ENCODE results near the gene TSC2.
"Not testable (repeated sequence)": the region's sequence is repeated elsewhere in the genome, so short reads cannot be mapped to it uniquely, and the experiment has no call there.

TSC2 gene

DNA sequence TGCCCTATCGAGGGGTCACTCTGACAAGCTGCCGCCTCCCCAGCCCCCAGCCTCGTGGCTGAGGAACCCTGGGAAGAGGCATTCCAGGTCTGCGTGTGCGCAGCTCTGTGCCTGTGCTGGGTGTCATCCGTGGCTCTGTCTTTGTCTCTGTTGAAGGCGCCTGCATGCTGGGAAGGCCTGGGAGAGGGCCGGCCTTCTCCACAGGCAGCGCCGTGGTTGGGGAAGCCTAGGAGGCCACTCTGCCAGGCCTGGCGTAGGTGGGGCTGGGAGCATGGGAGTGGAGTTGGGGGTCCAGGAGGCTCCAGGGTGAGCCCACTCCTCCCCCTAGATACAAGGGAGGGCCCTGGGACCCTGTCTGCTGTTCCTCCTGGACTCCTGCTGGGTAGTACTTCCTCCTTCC is 17.7 kb upstream of the TSC2 start:
- no peak for DNase-seq (ENCODE audit: extremely low read depth in 1 of 2, low read depth in 1 of 2)

DNA sequence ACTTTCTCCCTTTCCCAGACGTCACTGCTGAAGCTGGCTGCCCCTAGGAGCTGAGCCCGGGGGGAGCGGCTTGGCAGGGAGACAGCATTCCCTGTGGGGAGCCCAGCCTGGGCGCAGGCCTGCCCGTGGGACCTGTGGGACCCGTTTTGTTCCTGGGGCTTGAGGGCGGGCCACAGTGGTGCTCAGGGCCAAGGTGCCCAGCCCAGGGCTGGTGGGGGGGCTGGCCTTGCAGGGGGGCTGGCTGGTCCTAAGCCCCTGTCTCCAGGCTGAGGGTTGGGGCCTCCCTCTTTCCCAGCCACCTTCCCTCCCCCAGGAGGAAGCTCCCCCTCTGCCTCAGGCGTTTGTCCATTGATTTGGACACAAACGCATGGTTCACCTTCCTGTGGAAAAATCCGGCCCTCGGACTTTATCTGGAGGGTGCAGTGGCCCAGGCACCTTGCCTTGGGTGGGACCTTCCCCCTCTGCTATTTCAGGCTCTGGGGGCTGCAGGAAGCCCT is 16.7 kb upstream of the TSC2 start:
- DNase-seq (ENCODE audit: extremely low read depth in 1 of 2, low read depth in 1 of 2): no peak

DNA sequence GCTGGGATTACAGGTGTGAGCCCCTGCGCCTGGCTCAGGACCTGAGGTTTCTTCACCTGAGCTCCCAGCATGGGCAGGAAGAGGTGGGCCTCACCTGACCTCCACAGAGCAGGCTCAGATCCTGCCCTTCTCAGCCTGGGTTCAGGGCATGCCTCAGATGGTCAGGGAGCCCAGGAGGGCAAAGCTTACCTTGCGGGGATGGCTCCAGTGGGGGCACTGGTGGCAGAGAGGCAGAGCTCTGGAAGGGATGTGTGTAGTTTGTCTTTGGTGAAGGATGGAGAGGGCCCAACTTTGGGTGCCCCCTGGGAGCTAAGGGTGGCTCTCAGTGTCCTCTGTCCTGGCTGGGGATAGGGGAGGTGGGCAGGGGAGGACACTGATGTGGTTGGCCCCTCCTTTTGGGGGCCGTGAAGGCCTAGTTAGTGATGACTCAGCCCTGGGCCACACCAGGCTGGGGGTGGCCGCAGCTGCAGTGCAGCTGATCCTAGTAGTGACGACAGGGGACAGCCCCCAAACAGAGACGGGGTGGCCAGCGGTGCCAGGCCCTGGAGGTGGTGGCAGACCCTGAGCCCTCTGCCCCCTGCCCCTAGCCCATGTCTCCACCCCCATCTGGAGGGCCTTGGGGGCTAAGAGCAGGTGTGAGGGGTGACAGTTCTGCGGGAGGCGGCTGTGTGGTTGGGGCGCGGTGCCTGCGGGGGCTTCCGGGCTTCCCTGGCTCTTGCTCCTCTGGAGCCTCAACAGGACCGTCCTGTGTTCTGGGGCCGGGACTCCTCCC is 15.3 kb upstream of the TSC2 start:
- no peak for DNase-seq (ENCODE audit: extremely low read depth in 1 of 2, low read depth in 1 of 2)

DNA sequence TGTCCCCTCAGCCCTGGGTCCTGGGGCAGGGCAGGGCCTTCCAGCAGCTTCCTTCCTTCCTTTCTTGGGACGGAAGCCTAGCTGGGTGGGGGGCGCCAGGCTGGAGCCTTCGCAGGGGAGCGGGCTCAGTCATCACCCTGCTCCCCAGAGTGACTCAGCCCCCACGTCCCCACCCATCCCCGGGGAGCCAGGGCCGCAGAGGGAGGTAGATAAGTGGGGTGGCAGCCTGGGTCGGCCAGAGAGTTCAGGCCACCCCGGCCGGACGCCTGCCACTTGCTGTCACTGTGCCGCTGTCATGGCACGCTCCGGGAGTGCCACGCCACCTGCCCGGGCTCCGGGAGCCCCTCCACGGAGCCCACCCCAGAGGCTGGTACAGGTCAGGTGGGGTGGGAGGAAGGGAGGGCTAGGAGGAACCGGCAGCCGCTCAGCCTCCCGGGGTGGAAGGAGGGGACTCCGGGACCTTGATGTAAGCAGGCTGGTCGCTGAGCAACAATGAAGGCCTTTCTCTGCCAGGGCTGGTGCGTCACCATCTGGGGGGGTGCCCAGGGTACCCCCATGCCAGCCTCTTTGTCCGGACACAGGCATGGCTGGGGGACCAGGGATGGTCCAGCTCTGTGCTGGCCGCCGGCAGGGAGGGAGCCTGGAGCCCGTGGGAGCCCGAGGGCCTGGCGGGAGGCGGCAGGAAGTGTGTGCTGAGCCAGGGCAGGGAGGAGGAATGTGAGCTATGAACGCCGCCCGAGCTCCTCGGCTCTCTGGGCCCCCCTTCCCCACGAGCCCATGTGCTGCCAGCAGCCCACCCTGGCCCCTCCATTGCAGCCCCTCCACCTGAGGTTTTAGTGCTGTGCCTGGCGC is 14.5 kb upstream of the TSC2 start:
- no peak for DNase-seq (ENCODE audit: extremely low read depth in 1 of 2, low read depth in 1 of 2)

DNA sequence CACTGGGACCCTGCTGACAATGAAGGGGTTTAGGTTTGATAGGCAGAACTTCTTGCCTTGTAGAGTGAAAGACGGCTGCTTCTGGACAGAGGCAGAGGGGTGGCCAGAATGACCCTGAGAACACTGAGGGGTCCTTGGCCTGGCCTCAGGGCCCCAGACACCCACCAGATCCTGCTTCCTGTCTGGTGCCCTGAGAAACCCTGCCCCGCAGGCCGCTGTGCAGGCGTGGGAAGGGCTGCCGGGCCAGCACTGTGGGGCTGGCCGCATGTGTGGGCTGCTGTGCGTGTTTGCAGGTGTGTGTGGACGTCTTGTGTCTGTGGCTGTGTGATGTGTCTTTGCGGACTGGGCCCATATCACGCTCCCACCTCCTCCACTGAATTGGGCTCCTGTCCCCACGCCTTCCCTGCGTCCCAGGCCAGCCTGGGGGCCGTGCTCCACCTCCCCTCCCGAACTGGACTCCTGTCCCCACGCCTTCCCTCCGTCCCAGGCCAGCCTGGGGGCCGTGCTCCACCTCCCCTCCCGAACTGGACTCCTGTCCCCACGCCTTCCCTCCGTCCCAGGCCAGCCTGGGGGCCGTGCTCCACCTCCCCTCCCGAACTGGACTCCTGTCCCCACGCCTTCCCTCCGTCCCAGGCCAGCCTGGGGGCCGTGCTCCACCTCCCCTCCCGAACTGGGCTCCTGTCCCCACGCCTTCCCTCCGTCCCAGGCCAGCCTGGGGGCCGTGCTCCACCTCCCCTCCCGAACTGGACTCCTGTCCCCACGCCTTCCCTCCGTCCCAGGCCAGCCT is 13.7 kb upstream of the TSC2 start:
- not testable (repeated sequence) for DNase-seq (ENCODE audit: extremely low read depth in 1 of 2, low read depth in 1 of 2)

DNA sequence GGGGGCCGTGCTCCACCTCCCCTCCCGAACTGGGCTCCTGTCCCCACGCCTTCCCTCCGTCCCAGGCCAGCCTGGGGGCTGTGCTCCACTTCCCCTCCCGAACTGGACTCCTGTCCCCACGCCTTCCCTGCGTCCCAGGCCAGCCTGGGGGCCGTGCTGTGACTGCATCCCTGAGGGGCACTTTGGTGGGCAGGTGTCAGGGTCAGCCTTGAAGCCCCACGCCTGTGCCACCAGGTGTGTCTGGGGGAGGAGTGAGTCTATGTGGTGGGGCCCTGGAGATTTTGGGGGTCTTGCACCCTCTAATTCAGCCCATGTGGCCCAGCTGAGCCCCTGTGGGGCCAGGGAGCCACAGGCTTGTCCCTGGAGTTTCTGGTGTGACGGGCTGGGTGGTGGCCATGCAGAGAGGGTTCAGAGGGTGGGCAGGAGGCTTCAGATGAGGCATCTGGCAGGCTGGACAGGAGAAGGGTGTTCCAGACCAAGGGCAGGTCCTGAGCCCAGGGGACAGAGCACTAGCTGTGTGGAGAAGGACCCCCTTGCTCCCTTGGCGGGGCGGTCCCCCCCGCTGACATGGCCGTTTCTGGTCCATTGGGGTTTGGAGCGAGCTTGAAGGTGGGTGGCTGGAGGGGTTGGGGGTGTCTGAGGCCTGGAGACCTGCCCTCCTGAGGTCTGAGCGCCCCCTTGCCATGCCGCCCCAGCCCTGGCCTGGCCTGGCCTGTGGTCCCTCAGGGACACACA is 12.9 kb upstream of the TSC2 start:
- DNase-seq (ENCODE audit: extremely low read depth in 1 of 2, low read depth in 1 of 2): no peak

DNA sequence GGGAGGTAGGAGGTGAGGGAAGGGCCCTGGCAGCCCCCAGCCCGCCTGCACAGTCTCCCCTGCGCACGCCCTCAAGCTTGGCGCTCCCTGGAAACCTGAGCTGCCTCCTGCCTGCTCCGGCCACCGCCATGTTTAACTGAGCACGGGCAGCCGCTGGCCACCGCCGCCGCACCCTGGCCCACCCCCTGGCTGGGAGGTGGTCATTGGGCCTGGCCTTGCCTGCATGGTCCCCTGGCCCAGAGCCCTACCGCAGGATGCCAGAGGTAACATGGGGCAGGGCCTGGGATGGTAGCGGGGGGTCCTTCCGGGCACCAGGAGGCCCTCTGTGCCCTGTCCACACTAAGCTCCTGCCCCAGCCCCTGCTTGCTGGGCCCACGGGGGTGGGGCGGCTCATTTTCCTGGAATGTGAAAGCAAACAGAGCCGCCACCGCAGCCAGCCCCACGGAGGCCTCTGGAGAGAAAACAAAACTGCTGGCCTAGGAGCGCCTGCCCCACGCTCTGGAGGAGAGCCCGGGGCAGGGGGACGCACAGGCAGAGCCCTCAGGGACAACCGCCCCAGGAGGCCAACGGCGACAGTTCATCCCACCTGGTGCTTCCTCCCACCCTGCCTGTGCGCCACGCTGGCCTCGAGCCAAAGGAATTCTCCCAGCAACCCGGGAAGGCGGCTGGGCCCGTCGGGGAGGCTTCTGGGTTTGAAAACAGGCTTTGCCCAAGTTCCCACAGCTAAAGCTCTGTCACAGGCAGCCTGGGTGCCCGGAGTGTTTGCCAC is 12.2 kb upstream of the TSC2 start:
- DNase-seq (ENCODE audit: extremely low read depth in 1 of 2, low read depth in 1 of 2): no peak

DNA sequence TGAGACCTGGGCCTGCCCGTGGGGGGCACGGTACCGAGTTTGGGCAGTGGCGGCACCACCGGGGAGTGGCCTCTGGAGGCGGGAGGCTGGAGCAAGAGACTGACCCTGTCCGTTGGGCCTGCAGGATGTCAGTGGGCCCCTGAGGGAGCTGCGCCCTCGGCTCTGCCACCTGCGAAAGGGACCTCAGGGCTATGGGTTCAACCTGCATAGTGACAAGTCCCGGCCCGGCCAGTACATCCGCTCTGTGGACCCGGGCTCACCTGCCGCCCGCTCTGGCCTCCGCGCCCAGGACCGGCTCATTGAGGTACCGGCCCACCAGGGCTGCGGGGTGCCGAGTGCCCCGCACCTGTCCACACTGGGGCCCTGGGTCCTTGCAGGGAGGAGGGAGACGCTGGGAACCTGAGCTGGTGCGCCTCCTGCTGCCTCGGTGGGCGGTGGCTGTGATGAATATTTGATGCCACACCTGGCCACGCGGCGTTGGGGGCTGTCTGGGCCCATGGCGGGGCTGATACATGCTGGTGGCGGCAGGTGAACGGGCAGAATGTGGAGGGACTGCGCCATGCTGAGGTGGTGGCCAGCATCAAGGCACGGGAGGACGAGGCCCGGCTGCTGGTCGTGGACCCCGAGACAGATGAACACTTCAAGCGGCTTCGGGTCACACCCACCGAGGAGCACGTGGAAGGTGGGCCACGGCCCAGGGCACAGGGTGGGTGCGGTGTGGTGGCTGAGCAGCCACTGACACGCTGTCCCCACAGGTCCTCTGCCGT is 11.4 kb upstream of the TSC2 start:
- DNase-seq (ENCODE audit: extremely low read depth in 1 of 2, low read depth in 1 of 2): no peak

DNA sequence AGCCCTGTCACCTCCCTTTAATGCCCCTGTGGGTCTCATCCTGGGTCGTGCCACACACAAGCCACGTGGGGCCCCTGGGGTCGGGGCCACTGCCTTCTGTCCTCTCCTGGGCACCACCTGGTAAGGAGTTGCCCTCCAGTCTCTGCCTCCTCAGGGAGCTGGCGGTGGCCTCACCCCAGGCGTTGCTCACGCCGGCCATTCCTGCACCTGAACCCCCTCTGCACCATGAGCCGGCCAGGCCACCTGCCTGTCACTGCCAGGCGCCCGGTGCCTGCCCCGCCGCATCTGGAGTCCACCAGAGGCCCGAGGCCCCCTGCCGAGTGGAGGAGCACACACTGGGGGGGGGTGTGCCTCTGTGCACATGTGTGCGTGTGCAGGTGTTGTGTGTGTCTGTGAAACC is 10.7 kb upstream of the TSC2 start:
- no peak for DNase-seq (ENCODE audit: extremely low read depth in 1 of 2, low read depth in 1 of 2)

DNA sequence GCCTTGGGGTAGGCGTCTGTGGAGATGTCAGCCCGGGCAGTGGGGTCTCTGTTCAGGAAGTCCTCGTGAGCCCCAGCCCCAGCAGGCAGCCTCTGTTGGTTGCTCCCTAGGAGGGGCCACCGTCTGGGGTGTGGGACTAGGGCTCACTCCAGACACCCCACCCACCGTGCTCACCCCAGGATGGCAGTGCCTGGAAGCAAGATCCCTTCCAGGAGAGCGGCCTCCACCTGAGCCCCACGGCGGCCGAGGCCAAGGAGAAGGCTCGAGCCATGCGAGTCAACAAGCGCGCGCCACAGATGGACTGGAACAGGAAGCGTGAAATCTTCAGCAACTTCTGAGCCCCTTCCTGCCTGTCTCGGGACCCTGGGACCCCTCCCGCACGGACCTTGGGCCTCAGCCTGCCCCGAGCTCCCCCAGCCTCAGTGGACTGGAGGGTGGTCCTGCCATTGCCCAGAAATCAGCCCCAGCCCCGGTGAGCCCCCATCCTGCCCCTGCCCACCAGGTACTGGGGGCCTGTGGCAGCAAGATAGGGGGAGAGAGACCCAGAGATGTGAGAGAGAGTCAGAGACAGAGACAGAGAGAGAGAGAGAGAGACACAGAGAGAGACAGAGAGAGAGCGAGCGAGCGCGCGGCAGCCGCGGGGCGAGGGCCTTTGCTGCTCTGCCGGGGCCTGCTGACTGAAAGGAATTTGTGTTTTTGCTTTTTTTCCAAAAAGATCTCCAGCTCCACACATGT is 10.0 kb upstream of the TSC2 start:
- DNase-seq (ENCODE audit: extremely low read depth in 1 of 2, low read depth in 1 of 2): no peak

DNA sequence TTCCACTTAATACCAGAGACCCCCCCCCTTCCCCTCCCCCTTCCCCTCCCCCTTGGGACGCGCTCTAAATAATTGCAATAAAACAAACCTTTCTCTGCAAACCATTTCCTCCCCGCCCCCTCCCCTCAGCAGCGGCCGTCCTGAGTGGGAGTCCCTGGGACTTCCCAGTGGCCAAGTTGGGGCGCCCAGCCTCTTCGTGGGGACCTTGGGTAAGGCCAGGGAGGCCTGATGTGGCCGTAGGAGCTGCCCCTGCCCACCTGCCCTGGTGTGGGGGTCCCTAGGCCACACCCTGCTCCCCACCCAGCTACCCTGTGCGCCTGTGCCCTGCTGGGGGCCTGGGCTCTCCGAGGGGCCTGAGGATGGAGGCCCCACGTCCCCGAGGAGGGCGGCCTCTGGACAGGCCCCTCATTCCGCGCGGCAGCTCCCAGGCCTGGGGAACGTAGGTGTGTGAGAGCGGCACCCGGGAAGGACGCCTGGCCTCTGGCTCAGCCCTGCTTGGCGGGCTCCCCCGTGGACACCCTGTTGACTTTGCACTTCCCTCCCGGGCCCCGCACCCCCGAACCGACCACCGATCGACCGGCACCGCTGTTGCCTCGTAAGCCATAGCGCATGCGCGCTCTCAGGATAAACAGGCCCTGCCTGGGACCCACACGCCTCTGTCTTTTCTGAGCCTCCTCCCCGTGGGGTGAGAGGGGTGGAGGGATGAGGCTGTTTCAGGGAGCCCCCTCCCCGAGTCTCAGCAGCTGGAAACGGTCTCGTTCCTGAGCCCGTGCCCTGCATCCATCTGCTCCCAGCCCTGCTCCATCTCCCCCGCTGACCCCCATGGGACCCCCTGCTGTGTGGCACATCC is 9.2 kb upstream of the TSC2 start:
- DNase-seq (ENCODE audit: extremely low read depth in 1 of 2, low read depth in 1 of 2): no peak

DNA sequence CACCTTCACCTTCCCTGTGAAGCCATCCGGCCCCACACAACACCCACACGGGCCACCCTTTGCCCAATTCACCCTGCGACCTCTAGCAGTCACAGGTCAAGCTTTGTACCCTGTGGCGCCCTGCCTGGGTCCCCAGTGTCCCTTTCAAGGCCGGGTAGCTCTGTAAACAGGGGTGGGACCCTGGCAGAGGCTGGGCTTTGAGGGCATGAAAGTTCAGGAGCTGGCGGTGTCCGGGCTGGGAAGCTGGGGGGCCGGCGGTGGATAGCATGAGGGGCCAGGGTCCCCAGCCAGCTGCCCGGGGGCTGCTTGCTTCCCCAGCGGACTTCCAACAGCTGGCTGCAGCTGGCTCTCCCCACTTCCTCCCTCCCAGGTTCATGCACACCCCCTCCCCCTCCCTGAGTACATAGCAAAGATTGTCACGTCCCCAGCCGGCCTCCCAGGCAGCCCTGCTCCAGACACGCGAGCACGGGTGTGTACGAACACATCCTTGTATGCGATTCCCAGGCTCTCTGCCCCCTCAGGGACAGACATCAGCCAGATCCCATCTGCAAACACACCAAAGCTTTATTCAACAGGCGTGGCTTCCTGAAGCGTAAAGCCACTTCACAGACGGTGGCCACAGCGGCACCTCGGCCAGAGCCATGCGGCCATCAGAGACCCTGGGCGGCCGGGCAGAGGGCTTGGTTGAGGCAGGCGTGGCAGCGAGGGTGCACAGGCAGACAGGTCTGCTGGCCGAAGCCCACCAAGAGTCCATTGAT is 8.3 kb upstream of the TSC2 start:
- no peak for DNase-seq (ENCODE audit: extremely low read depth in 1 of 2, low read depth in 1 of 2)

DNA sequence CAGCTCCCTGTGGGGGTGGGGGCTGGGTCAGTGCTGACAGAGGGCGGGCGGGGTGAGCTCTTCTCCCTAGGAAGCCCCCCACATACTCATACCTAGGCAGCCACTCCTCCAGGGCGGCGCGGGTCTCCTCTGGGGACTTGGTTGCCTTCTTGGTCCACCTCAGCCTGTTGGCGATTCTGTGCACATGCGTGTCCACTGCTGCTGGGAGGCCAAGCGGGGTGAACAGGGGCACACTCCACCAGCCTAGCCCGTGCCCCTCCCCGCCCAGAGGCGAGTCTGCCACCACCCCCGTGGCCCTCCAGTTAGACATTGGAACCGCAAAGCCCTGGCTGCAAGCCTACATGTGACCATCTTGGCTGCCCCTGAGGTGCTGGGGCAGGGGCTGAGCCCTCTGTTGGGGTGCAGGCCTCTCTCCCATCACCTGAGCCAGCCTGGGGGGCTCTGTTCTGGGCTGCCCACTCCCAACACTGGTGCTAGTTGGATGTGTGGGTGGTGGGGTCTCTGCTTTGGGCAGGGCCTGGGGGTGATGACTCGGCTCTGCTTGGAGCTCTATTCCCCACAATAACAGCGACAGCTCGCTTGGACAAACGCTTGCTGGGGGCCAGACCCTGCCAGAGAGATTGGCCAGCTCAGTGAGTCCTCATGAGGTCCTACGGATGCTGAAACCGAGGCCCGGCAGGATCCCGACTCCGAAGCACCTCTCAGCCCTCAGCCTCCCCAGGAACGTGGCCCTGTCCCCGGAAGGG is 7.6 kb upstream of the TSC2 start:
- no peak for DNase-seq (ENCODE audit: extremely low read depth in 1 of 2, low read depth in 1 of 2)

DNA sequence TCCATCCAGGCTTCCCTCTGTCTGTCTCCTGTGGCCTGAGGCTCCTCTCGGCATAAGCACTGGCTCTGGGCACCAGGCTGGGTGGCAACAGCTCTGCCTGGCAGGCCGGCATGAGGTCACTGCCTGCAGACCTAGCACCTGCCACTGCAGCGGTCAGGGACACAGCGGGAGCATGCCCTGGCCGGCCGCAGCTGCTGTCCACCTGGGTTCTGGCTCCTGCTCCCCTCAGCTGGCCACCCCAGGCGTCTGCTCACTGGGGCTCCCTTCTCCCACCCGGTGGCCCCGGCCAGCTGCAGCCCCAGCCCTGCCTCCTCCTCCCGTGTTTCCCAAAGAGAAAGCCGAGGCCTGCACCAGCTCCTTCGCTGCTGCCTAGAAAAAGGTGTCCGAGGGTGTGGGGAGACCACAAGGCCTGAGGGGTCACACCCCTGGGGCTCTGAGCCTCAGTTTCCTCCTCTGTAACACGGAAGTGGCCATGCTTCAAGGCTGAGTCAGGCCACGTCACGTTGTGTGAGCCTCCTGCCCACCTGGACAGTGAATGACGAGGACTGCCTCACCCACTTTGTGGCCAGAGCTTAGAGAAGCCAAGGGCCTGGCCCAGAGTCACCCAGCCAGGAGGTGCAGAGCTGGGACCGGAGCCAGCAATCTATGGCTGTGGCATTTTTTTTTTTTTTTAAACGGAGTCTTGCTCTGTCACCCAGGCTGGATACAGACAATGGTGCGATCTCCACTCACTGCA is 6.8 kb upstream of the TSC2 start:
- DNase-seq (ENCODE audit: extremely low read depth in 1 of 2, low read depth in 1 of 2): no peak

DNA sequence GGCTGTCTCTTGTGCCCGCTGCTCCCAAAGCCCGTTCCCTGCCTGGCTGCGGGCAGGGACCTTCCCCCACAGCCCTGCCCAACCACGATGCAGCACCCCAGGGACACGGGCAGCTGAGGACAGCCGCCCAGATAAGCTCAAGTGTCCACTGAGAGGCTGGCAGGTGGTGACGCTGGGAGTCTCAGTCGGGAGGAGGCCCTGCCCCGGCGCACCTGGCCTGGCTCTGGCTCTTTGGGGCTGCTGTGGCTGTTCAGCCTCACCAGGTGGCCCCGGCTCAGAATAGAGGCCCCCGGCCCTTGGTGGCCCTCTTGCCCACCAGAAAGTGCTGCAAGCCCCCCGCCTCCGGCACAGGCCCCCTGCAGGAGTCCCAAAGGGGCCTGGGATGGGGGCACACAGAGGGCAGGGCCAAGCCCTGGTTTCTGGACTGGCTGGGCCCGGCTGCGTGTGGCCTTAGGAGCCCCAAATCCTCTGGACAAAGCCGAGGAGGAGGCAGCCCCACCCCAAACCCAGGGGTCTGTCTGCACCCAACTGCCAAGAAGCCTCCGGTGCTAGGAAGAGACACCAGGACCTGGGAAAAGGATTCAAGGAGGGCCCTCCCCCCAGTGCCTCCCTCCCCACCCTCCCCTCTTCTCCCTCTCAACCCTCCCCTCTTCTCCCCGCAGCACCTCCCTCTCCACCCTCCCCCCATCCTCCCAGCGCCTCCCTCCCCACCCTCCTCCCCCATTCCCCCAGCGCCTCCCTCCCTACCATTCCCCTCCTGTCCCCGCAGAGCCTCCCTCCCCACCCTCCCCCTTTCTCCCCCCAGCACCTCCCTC is 5.4 kb upstream of the TSC2 start:
- DNase-seq (ENCODE audit: extremely low read depth in 1 of 2, low read depth in 1 of 2): no peak

Measured in stimulated activated CD8-positive, alpha-beta memory T cell treated with anti-CD3 and anti-CD28 coated beads, Interleukin-7, amount 100 ng/mL, for 48 hours (primary cell).